GM19240 (cell line): Measurements from ENCODE around the gene SLC16A6.
"Not testable (repeated sequence)": the region's sequence is repeated elsewhere in the genome, so short reads cannot be mapped to it uniquely, and the experiment has no call there.

ENCODE experiments used
- DNase-seq: peaks from one replicate; pipeline ENCODE4 v3.0.0; 2011; ENCODE audit warnings: low spot score; ENCODE audit not compliant: insufficient read length

Gene SLC16A6, protein sequence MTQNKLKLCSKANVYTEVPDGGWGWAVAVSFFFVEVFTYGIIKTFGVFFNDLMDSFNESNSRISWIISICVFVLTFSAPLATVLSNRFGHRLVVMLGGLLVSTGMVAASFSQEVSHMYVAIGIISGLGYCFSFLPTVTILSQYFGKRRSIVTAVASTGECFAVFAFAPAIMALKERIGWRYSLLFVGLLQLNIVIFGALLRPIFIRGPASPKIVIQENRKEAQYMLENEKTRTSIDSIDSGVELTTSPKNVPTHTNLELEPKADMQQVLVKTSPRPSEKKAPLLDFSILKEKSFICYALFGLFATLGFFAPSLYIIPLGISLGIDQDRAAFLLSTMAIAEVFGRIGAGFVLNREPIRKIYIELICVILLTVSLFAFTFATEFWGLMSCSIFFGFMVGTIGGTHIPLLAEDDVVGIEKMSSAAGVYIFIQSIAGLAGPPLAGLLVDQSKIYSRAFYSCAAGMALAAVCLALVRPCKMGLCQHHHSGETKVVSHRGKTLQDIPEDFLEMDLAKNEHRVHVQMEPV

DNA sequence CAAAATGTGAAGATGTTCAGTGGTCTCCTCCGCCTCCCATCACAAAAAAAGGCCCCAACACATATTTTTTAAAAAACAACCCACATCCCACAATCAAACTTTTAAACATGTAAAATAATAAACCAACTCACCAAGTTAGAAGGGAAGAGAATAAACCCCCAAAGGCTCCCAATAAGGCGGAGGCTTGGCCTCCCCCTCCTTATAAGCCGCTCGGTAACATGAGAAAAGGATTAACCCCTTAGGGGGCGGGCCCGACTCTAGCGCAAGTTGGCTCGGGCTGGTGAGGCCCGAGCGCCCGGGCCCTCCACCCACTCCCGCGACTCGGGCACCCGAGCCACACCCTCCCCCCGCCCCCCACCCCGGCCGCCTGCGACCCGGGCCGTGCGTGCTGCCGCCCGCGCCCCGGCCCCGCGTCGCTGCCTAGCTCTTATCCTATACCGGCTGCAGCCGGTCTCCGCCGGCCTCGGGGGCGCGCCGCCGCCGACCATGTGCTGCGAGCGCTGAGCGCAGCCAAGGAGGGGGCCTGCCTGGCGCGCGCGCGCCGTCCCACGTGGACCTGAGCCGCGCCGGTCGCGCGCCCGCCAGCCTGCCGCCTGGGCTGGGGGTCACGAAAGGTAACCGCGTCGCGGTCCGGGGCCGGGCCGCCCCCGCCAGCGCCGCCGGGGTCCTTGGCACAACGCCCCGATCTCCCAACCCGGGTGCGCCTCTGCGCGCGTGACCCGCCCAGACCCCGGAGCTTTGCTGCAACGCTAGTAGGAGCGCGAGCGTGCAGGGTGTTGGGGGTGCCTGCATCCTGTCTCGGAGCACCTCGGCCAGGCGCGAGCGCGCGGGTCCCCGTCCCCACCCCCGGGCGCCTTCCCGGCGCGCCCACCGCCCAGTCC is at the start of gene SLC16A6, which contains the start of gene ARSG:
SLC16A6 (minus strand) TSS at position 173 of the 881 bp plus-strand sequence. CDS start 12,807 bp downstream, outside the sequence.
ARSG (plus strand) TSS at position 541 of the 881 bp plus-strand sequence. CDS start 15,999 bp downstream, outside the sequence.
- peak; percentile 63 for DNase-seq

DNA sequence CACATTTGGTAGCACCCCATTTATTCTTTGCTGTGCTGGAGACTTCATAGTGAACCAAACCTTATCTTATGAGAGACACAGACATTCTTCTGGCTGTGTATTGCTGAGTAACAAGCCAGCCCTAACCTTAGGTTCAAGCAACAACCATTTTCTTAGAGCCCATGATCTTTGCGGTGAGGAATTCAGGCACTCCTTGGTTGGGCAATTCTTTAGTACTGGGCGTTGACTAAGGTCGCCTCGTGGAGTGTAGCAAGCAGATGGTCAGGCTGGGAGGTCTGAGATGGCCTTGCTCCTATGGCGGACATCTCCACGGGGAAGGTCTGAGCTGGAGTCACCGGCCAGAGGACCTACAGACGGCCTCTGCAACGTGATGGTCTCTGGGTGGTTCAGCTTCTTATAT is 43.5 kb upstream of the SLC16A6 start:
- DNase-seq, result no peak

DNA sequence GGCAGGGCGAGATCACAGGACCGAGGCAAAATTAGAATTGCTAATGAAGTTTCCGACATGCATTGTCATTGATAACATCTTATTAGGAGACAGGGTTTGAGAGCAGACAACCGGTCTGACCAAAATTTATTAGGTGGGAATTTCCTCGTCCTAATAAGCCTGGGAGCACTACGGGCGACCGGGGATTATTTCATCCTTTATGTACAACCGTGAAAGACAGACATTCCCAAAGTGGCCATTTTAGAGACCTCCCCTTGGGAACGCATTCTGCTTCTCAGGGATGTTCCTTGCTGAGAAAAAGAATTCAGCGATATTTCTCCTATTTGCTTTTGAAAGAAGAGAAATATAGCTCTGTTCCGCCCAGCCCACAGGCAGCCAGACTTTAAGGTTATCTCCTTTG is 41.0 kb upstream of the SLC16A6 start:
- not testable (repeated sequence) for DNase-seq

DNA sequence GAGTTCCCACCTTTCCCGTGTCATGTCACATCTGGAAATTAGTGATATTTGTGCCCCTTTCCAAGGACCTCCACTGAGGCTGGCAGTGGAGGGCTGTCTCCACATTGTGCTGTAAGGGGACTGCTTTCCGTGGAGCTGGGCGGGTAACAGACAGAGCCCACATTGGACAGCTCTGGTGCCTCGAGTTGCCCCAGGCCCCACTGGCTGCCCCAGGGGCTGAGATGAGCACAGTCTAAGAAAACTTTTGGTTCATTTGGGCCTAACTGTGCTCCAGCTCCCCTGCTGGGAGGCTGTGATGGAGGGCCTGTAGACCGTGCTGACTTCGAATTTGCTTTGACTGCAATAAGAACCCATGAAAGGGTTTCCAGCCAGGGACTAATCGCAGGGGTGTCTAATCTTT is 38.4 kb upstream of the SLC16A6 start:
- no peak for DNase-seq

DNA sequence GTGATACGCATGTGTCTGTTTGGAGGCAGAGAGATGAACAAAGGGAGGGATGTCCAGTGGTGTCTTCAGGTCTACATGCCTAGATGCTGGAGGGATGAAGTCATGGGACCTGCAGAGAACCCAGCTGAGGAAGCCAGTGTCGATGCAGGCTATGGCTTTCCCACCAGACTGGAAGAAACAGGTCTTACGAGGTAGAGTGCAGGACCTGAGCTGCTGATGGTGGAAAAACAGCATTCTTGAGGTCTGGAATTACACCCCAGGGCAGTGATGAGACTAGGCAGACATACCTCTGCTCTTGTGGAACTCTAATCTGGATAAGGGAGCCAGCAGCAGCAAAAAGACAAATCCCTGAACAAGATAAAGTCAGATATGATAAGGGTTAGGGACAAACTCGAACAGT is 37.7 kb upstream of the SLC16A6 start:
- no peak for DNase-seq

DNA sequence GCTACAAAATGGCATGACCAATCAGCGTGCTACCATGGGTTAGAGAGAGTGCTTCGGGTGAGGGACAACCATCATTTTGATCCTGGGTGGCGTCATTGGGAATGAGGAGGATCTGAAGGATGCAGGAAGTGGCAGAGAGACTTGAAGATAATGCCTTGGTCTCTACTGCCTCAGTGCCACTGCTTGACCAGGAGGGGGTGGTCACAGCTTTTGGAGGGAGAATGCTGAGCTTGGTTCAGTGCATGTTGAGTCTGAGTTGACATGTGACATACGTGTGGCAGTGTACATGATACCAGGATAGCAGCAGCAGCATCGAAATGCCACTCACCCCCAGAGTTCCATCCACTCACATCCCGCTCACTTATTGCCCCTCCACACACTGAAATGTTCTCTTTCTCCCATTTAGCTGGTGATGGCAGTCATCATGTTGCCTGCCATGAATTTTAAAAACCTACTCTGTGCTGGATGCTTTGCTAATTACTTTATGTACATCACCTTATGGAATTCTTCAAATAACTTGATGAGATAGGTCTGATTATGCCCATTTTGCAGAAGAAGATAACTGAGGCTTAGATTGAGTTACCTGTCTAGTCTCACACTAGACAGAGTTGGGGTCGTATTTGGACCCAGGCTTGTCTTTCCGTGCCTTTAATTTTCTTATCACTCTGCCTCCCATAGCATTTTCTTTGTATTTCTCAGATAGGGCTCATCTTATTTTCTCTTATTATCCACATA is 37.1 kb upstream of the SLC16A6 start:
- DNase-seq, result no peak

DNA sequence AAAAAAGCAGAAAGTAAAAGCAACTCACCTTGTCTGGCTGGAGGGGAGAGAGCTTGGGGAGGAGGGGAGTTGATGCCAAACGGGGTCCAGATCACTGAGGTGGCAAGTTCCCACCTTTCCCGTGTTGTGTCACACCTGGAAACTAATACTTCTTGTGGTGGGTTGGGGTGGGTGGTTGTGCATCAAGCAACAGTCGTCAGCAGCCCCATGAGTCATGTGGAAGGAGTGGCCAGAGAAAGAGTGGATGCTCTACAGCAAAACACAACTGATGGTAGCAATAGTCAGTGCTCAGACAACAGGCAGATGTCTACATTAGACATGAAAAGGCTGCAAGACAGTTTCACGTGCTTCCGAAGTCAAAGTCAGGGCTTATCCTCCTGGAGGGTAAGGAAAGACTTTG is 35.8 kb upstream of the SLC16A6 start:
- DNase-seq, result no peak

DNA sequence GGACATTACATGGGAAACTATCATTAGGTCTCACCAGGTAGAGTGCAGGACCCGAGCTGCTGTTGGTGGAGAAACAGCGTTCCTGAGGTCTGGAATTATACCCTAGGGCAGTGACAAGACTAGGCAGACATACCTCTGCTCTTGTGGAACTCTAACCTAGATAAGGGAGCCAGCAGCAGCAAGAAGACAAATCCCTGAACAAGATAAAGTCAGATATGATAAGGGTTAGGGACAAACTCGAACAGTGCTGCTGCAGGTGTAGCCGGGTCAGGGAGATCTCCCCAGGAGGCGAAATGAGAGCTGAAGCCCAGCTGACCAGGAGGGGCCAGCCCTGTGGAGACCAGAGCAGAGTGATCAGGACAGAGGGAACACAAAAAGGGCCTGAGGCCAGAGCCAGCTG is 35.0 kb upstream of the SLC16A6 start:
- DNase-seq, result no peak

DNA sequence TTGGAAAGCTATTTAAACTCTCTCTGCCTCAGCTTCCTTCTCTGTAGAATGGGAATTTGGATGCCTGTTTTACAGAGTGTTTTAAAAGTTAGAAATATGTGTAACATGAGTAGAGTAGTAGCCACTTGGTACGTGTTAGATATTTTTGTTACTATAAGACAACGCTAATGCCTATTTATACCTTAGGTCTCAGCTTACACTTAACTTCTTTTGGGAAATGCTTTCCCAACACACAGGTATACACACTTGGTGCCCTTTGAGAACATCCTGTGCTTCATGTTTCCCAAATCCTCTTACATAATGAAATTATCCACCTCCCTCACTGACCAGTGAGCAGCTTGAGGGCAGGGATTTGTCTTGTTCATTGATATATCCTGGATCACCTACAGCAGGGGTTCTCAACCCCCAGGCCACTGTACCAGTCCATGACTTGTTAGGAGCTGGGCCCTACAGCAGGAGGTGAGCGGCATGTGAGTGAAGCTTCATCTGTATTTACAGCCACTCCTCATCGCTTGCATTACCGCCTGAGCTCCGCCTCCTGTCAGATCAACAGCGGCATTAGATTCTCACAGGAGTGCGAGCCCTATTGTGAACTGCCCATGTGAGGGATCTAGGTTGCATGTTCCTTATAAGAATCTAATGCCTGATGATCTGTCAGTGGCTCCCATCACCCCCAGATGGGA is 33.9 kb upstream of the SLC16A6 start:
- DNase-seq, result no peak

DNA sequence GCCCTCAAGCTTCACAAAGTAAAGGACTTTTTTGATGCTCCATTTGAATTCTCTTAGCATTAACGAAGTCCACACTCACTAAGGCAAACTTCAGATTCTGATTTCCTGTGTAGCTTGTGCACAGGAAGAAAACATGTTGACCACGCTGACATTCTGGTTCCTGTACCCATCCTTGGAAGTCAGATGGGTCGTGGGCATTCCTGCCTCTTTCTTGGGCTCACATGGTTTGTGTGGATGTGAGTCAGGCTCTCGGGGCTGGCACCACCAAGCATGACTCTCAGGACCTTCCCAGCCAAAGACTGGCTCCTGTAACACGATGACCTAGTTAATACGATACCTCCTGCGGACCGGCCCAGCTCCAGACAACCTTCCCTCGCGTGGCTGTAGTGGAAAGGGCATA is 33.2 kb upstream of the SLC16A6 start:
- no peak for DNase-seq

DNA sequence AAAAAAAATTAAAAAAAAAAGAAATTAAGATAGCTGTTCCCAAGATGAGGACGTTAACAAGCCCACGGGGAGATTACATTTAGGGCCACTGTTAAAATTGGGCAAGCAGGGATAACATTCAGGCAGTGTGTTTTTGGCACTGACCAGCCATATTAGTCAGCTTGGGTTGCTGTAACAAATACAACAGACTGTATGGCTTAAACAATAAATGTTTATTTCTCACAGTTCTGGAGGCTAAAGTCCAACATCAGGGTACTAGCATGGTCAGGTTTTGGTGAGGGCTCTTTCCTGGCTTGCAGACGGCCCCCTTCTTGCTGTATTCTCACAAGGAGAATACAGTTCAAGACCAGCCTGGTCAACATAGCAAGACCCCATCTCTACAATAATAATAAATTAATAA is 31.7 kb upstream of the SLC16A6 start:
- DNase-seq, result no peak

DNA sequence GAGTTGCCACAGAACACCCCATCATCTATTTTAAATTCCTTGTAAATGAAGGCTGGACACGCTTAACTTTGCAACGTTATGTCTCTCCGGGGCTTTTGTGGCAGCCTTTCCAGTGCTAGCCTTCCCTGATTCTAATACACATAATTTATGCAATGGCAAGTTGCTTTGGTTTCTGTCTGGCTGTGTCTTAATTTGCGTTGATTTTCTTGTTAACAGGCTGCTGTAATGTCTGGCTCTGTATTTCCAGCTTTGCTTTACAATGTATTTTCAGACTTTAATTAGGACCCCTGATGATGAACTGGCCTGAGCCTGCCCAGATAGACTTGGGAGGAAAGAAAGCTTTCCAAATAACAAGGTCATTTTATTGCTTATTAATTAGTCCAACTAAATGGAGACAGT is 30.6 kb upstream of the SLC16A6 start:
- no peak for DNase-seq

DNA sequence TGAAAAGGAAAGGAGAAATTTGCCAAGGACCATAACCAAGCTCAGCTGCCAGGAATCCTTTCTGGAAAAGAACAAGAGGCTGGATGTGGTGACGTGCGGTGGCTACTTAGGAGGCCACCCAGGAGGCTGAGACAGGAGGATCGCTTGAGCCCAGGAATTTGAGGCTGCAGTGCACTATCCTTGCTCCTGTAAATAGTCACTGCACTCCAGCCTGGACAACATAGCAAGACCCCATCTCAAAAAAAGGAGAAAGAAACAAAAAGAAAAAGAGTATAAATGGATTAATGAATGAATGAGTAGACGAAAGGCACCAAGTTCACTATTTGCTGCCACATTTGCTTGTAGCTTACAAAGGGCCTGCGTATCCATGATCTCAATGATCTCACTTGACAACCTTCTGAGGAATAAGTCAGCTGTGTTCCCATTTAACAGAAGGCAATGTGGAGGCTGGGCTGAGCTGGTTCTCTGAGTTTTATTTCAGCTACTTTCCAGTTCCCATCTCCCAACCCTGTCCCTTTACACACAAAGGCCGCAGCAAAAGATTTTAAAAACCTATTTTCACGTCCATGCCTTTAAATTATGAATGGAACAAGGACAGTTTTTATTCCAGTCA is 30.1 kb upstream of the SLC16A6 start:
- DNase-seq, result no peak

DNA sequence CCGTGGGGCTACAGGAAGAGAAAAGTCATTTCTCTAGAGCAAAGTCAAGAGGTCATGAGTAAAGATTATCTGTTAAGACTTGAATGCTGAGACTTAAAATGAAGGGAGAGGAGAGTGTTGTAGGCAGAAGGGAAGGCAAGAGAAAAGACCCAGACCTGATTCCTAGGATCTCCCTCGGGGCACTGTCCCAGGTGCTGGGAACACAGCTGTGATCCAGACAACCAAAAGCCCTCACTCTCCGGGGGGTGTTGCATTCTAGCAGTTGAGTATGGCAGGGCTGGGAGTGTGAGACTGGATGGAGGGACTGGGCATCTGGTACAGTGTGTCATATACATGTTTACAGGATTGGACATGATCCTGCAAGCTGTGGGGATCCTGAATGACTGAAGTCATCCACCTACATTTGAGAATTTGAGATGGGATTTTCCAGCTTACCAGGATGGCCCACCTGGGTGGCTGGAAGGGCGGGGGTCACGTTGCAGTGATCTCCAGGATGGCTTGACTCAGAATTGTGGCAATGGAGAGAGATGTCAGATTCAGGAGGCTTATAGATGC is 29.5 kb upstream of the SLC16A6 start:
- DNase-seq, result no peak

DNA sequence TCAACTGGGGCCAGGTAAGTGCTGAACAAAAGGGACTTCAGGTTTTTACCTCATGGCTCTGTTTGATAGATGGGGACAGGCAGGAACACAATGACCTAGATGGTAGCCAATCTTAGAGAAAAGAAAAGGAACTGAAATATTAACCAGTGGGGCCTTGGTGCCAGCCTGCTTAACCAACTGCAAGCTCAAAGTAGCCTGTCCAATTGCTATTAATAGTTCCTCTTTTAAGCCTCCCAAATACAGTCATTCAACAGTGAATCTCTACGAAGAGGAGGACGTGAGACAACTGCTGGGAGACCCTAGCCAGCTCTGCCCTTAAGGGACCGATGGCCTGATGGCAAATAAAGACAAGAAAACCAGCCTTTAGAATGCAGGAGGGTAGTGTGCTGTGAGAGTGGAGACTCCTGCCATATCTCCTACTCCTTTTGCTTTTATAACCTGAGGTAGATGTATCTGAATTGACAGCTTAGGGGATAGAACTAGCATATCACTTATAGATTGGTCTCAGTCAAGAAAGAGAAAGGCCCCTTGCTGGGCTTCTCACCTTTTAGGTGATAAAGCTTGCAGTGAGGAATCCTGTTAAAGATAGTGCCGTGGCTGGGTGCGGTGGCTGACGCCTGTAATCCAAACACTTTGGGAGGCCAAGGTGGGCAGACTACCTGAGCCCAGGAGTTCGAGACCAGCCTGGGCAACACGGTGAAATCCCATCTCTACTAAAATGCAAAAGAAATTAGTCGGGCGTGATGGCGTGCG is 28.7 kb upstream of the SLC16A6 start:
- no peak for DNase-seq

DNA sequence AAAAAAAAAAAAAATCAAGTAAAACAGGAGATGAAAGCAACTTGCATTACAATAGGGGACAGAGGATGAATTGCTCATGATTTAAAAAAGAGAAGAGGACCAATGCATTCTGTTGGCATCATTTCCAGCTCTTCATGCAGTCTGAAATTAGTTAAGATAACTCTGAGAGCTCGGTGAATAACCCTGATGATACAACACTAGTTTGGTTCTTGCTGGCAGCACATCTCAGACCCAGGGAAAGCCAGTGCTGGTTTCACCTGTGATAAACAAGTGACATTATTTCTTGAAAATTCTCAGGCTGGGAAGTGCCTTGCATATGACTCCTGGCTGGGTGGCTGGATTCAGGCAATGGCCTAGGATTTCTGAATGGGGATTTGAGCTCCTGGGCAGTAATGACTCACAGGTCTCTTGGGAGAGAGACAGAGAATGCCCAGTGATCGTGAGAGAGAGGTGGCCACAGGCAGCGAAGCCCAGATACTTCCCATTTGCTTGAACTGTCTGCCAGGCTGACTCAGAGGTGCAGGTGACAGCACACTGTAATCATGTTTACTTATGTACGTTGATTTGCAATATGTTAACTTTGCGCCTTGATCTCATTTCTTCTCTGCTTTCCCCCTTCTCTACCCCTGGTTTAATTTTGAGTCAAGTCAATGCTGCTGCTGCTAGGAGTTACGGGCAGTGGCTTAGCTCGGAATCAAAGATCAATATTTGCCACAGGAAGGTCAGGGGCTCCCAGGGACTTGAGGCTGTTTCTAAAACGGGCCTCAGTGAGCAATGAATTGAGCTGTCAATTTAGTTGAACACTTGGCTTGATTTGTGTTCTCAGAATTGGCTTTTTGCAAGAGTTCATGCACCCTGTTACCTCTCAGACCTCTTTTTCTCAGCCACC is 27.4 kb upstream of the SLC16A6 start:
- no peak for DNase-seq

DNA sequence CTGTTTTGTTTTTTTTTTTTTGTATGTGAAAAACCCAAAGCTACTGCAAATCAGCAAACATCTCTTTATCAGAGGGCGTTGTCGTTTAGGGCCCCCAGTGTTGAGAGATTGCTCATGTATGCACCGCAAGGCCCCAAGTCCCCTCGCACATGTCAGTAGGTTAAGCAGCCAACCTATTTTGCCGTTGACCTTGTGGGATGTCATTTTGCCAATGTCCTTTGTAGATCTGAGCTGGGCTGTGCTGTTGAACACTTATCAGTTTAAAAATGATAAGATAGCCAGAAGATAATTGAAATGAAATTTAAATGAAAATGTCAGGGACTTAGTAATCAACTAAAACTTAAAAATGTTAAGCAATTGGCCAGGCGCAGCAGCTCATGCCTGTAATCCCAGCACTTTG is 26.5 kb upstream of the SLC16A6 start:
- no peak for DNase-seq

DNA sequence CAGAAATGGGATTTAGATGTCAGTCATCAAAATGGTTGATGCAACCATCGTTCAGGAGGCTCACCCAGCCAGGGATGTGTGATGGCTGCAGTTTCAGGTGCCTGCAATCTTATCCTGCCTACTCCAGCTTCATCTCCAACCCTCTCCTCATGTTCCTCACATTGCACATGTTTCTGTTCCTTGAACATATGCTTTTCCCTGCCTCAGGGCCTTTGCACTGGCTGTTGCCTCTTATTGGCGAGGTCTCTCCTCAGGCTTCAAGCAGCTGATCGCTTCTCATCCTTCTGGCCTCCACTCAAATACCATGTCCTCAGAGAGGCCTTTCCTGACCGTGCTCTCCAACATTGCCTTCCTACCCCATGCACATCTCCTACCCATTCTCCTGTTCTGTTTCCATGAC is 25.0 kb upstream of the SLC16A6 start:
- no peak for DNase-seq
